Measurements from ENCODE around the gene CCNB1IP1. TPM values are rescaled to one million over a fixed set of nuclear protein-coding genes. Genes with fewer than 3 reads are reported as not detected.

CCNB1IP1 gene
- polyA plus RNA-seq, 1 of the 3 experiments (the other 2 are of a cell fraction), result 35.4 TPM

- TF ChIP-seq, protein P1, sequence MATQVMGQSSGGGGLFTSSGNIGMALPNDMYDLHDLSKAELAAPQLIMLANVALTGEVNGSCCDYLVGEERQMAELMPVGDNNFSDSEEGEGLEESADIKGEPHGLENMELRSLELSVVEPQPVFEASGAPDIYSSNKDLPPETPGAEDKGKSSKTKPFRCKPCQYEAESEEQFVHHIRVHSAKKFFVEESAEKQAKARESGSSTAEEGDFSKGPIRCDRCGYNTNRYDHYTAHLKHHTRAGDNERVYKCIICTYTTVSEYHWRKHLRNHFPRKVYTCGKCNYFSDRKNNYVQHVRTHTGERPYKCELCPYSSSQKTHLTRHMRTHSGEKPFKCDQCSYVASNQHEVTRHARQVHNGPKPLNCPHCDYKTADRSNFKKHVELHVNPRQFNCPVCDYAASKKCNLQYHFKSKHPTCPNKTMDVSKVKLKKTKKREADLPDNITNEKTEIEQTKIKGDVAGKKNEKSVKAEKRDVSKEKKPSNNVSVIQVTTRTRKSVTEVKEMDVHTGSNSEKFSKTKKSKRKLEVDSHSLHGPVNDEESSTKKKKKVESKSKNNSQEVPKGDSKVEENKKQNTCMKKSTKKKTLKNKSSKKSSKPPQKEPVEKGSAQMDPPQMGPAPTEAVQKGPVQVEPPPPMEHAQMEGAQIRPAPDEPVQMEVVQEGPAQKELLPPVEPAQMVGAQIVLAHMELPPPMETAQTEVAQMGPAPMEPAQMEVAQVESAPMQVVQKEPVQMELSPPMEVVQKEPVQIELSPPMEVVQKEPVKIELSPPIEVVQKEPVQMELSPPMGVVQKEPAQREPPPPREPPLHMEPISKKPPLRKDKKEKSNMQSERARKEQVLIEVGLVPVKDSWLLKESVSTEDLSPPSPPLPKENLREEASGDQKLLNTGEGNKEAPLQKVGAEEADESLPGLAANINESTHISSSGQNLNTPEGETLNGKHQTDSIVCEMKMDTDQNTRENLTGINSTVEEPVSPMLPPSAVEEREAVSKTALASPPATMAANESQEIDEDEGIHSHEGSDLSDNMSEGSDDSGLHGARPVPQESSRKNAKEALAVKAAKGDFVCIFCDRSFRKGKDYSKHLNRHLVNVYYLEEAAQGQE (IDR thresholded peaks at IDR 0.05; ENCODE audit: low read depth, low read length), result no peak
- TF ChIP-seq, protein P2, sequence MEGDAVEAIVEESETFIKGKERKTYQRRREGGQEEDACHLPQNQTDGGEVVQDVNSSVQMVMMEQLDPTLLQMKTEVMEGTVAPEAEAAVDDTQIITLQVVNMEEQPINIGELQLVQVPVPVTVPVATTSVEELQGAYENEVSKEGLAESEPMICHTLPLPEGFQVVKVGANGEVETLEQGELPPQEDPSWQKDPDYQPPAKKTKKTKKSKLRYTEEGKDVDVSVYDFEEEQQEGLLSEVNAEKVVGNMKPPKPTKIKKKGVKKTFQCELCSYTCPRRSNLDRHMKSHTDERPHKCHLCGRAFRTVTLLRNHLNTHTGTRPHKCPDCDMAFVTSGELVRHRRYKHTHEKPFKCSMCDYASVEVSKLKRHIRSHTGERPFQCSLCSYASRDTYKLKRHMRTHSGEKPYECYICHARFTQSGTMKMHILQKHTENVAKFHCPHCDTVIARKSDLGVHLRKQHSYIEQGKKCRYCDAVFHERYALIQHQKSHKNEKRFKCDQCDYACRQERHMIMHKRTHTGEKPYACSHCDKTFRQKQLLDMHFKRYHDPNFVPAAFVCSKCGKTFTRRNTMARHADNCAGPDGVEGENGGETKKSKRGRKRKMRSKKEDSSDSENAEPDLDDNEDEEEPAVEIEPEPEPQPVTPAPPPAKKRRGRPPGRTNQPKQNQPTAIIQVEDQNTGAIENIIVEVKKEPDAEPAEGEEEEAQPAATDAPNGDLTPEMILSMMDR (IDR thresholded peaks at IDR 0.05), result peak; percentile 95
- TF ChIP-seq GATA2 (CRISPR knock-in tag; IDR thresholded peaks at IDR 0.05), result no peak
- TF ChIP-seq, protein P3, sequence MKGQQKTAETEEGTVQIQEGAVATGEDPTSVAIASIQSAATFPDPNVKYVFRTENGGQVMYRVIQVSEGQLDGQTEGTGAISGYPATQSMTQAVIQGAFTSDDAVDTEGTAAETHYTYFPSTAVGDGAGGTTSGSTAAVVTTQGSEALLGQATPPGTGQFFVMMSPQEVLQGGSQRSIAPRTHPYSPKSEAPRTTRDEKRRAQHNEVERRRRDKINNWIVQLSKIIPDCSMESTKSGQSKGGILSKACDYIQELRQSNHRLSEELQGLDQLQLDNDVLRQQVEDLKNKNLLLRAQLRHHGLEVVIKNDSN (IDR thresholded peaks at IDR 0.05; ENCODE audit: borderline replicate concordance, low read depth), result no peak
- TF ChIP-seq RCOR1 (IDR thresholded peaks at IDR 0.05; ENCODE audit: low read length), result peak; percentile 29
- peak; percentile 84; the same call in 1 of the 2 replicates for TF ChIP-seq YY1 (IDR thresholded peaks at IDR 0.05; ENCODE audit: low read depth)
- TF ChIP-seq EP300 (IDR thresholded peaks at IDR 0.05; ENCODE audit: borderline replicate concordance in 1 of 2, low read depth in 1 of 2, low read length in 1 of 2), result no peak; a peak in 1 of 4 replicates
- no peak for TF ChIP-seq FOSL2 (IDR thresholded peaks at IDR 0.05; ENCODE audit: borderline replicate concordance, low read depth)
- TF ChIP-seq NFIC (IDR thresholded peaks at IDR 0.05; ENCODE audit: borderline replicate concordance), result no peak
These were observed 27.6 kb downstream of the CCNB1IP1 start, which contains the start of gene TTC5 (continued) for GRCh38 chr14:20305265-20306078.

DNA sequence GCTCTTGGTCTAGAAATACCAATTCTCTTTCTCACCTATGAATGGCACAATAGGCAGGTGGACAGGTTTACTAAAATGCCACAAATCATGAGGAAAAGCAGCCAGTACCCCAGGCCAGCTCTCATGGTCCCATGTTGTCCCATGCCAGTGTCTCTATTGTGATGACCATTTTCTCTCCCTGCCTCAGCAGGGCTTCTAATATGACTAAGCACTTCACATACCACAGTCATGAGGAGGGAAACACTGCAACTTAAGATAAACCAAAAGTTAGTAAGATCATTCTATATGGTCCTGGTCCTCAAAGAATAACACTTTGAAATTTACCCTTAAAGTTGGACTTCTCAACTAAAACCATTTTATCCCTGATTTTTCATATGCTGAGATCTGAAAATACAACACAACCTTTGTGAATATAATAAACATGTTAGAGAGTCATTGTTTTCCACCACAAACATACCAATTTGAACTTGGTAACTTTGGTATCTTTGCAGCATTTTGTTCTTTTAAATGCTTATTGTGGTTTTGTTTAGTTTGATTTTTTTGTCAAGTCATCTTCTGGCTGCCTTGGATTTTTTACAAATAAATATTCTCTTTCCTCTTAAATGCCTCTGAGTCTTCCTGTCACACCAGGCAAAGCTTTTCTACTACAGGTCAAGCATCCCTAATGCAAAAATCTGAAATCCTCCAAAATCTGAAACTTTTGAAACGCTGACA is 30.9 kb downstream of the CCNB1IP1 start:
- no peak overlapping the region for H2AFZ ChIP-seq (ENCODE audit: low read depth)
- CTCF ChIA-PET, result no interaction called here
- no peak for TF ChIP-seq TCF12 (IDR thresholded peaks at IDR 0.05)
- TF ChIP-seq SMC3 (IDR thresholded peaks at IDR 0.05; ENCODE audit: low read depth, low read length), result no peak
- TF ChIP-seq, protein P4, sequence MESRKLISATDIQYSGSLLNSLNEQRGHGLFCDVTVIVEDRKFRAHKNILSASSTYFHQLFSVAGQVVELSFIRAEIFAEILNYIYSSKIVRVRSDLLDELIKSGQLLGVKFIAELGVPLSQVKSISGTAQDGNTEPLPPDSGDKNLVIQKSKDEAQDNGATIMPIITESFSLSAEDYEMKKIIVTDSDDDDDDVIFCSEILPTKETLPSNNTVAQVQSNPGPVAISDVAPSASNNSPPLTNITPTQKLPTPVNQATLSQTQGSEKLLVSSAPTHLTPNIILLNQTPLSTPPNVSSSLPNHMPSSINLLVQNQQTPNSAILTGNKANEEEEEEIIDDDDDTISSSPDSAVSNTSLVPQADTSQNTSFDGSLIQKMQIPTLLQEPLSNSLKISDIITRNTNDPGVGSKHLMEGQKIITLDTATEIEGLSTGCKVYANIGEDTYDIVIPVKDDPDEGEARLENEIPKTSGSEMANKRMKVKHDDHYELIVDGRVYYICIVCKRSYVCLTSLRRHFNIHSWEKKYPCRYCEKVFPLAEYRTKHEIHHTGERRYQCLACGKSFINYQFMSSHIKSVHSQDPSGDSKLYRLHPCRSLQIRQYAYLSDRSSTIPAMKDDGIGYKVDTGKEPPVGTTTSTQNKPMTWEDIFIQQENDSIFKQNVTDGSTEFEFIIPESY (IDR thresholded peaks at IDR 0.05; ENCODE audit: borderline replicate concordance, low read depth), result no peak
- no peak for TF ChIP-seq RXRA (IDR thresholded peaks at IDR 0.05; ENCODE audit: borderline replicate concordance, low read depth)
- no peak for TF ChIP-seq RAD21 (IDR thresholded peaks at IDR 0.05; ENCODE audit: low read length)
- no peak for TF ChIP-seq FOXM1 (IDR thresholded peaks at IDR 0.05; ENCODE audit: low read depth)
- TF ChIP-seq RFX5 (IDR thresholded peaks at IDR 0.05; ENCODE audit: low read length), result no peak
- TF ChIP-seq, protein P2 (IDR thresholded peaks at IDR 0.05), result no peak
- TF ChIP-seq NRF1 (IDR thresholded peaks at IDR 0.05; ENCODE audit: low read depth, low read length), result no peak
- TF ChIP-seq FOSL2 (IDR thresholded peaks at IDR 0.05; ENCODE audit: borderline replicate concordance, low read depth), result no peak

More for the DNA sequence above, 30.9 kb downstream of the CCNB1IP1 start:
- H3K27ac ChIP-seq (ENCODE audit: low read depth in 2 of 2, low read length in 1 of 2), result no peak overlapping the region
- 98% methylated on average over 1 of the region's 1 CpG for WGBS (ENCODE audit: low lambda C conversion rate)
- peaks cover 21 to 34% of the 10 kb centered on the region in 2 experiments for H3K36me3 ChIP-seq (replicated peaks in 1 of 2; ENCODE audit: control insufficient read depth in 1 of 2, insufficient read depth in 2 of 2, low read length in 1 of 2)
- no peaks in the 10 kb centered on the region for H3F3A ChIP-seq (replicated peaks; ENCODE audit: insufficient read depth)
- no peak overlapping the region for H3K4me2 ChIP-seq
- no peaks in the 10 kb centered on the region for H3K9me2 ChIP-seq
- H3K9ac ChIP-seq, result no peak overlapping the region
- POLR2A ChIA-PET, result no interaction called here
- H3K9me3 ChIP-seq, result no peaks in the 10 kb centered on the region
- no peaks in the 10 kb centered on the region for H3K27me3 ChIP-seq (ENCODE audit: insufficient read depth)
- H3K79me2 ChIP-seq (ENCODE audit: insufficient read depth), result peaks cover 10% of the 10 kb centered on the region; the same call in 1 of the 2 replicates
- DNase-seq, result no peak
- H3K4me3 ChIP-seq (ENCODE audit: low read depth in 2 of 2, low read length in 1 of 2), result no peak overlapping the region
- H4K20me1 ChIP-seq (ENCODE audit: insufficient read depth), result no peaks in the 10 kb centered on the region
- peaks cover 0 to 3% of the 10 kb centered on the region in 2 experiments; a peak in 2 of 4 replicates for H3K4me1 ChIP-seq (ENCODE audit: control insufficient read depth in 1 of 2, insufficient read depth in 2 of 2, low read depth in 1 of 2, low read length in 1 of 2)
